ENCODE measurements around the gene ASCC3.

DNA sequence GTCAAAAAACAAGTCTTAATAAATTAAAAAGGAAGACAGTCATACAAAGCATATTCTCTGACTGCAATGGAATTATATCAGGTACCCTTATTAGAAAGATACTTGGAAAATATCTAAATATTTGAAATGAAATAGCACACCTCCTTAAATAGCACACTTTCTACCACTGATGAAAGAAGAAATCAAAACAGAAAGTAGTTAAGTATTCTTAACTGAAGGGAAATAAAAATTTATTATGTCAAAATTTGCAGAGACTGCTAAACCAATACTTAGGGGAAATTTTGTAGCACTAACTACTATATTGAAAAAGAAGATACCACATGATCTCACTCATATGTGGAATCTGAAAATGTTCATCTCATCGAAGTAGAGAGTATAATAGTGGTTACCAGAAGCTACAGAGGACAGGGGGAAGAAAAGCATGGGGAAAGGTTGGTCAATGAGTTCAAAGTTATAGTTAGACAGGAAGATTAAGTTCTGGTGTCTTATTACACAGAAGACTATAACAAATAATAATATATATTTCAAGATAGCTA is 112.2 kb downstream of the ASCC3 start:
- TF ChIP-seq POLR2A (IDR thresholded peaks at IDR 0.05; ENCODE audit: low read depth, low read length), result no peak
- TF ChIP-seq, protein P1, sequence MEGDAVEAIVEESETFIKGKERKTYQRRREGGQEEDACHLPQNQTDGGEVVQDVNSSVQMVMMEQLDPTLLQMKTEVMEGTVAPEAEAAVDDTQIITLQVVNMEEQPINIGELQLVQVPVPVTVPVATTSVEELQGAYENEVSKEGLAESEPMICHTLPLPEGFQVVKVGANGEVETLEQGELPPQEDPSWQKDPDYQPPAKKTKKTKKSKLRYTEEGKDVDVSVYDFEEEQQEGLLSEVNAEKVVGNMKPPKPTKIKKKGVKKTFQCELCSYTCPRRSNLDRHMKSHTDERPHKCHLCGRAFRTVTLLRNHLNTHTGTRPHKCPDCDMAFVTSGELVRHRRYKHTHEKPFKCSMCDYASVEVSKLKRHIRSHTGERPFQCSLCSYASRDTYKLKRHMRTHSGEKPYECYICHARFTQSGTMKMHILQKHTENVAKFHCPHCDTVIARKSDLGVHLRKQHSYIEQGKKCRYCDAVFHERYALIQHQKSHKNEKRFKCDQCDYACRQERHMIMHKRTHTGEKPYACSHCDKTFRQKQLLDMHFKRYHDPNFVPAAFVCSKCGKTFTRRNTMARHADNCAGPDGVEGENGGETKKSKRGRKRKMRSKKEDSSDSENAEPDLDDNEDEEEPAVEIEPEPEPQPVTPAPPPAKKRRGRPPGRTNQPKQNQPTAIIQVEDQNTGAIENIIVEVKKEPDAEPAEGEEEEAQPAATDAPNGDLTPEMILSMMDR (conservative IDR thresholded peaks at IDR 0.05; ENCODE audit: low read depth, low read length), result no peak
- TF ChIP-seq, protein P2, sequence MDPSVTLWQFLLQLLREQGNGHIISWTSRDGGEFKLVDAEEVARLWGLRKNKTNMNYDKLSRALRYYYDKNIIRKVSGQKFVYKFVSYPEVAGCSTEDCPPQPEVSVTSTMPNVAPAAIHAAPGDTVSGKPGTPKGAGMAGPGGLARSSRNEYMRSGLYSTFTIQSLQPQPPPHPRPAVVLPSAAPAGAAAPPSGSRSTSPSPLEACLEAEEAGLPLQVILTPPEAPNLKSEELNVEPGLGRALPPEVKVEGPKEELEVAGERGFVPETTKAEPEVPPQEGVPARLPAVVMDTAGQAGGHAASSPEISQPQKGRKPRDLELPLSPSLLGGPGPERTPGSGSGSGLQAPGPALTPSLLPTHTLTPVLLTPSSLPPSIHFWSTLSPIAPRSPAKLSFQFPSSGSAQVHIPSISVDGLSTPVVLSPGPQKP (IDR thresholded peaks at IDR 0.05; ENCODE audit: borderline replicate concordance, low read depth, low read length), result no peak
- no peak for TF ChIP-seq BHLHE40 (IDR thresholded peaks at IDR 0.05; ENCODE audit: low read depth, low read length)
- TF ChIP-seq CEBPB (IDR thresholded peaks at IDR 0.05; ENCODE audit: low read depth, low read length), result no peak
- no peak for TF ChIP-seq MAFK (IDR thresholded peaks at IDR 0.05; ENCODE audit: low read depth, low read length)
- TF ChIP-seq RFX5 (IDR thresholded peaks at IDR 0.05; ENCODE audit: low read depth, low read length), result no peak
- TF ChIP-seq SMC3 (IDR thresholded peaks at IDR 0.05; ENCODE audit: low read depth, low read length), result no peak
